Ramos (cell line): ENCODE data around the gene ETHE1.
"Not testable (repeated sequence)": the region's sequence is repeated elsewhere in the genome, so short reads cannot be mapped to it uniquely, and the experiment has no call there.

ENCODE experiments used
- in situ Hi-C: fragments of 300-500 bp; cut with MboI; formaldehyde crosslinking; loops from one replicate; pipeline ENCODE4 v1.14.3; 2022; ENCODE audit warnings: low sequenced_read_pairs; ENCODE audit not compliant: unreplicated experiment

The ETHE1 gene

GRCh38 chr19:43552616-43553015 is 25.6 kb upstream of the ETHE1 start:
- in situ Hi-C loops = no loop called here

DNA sequence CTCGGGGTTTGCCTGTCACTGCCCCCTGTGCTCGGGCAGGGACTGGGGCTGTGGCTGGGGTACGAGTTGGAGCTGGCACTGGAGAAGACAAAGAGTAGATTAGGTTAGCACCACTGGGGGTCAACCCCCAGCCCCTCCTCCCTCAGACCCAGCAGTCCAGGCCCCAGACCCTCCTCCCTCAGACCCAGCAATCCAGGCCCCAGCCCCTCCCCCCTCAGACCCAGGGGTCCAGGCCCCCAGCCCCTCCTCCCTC is 25.1 kb upstream of the ETHE1 start:
- in situ Hi-C loops = no loop called here

GRCh38 chr19:43551399-43552197 is 24.6 kb upstream of the ETHE1 start:
- in situ Hi-C loops = no loop called here

DNA sequence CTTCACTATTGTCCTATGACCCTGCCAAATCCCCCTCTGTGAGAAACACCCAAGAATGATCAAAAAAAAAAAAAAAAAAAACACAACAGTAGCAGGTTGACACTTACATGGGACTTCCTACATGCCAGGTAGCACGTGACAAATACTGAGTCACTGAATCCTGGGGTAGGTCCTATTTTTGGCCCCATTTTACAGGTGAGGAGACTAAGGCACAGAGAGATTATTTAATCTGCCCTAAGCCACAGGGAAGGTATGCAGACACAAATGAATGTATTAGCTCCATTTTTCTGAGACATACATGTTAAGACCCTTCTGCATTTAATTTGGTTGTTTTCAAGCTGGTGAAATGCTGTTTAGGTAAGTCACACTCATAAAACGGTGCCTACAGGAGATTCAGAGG is 21.7 kb upstream of the ETHE1 start:
- in situ Hi-C loops = no loop called here

GRCh38 chr19:43547926-43548325 is 20.9 kb upstream of the ETHE1 start:
- in situ Hi-C loops = not testable (repeated sequence)

DNA sequence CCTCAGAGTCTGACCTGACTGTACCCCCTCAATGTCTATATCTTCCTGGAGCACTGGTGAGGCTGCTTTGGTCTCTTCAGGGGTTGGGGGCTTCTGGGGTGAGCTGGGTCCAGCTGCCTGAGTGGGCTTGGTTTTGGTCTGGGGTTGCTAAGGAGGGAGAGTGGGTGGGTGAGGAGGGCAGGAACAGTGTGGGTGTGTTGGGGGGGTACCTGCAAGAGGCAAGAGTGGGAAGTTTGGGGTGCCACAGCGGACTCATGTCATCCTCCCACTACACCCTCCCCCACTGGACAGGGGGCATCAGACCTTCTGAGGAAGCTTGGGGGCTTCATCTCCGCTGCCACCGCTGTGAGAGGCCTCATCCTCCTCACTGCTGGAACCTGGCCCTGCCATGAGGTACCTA is 19.6 kb upstream of the ETHE1 start:
- in situ Hi-C loops = no loop called here

GRCh38 chr19:43545981-43546380 is 19.0 kb upstream of the ETHE1 start:
- in situ Hi-C loops = no loop called here

DNA sequence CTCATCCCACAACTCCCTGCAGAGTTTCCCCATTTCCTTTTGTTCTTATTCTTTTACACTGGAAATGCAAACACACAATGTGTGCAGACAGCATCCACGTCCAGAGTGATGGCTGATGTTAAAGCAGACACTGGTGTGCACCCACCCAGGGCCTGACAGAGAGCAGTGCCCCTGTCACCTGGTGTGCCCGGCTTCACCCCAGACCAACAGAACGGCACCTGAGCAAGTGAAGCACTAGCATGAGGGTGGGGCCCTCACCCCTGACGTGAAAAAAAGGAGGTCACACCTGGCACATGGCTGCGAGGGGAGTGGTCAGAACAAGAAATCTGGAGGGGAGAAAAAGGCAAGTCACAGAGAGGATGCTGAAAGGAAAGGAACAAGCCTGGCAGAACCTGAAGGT is 18.3 kb upstream of the ETHE1 start:
- in situ Hi-C loops = no loop called here

DNA sequence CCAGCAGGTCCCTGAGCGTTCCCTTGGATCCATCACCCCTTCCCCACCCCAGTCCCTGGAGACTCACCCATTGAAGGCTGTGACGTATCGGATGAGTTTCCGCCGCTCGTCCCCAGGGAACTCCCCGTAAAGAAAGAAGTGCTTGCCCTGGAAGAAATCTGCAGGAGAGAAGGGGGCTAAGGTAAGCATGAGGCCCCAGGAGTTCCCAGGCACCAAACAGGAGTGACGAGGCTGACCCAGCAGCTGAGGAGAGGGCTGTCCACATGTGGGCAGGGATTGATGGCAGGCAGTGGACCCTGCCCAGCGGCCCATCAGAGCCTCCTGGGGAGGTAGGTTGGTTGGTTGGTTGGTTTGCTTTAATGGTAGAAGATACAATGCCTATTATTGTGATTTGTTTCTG is 17.1 kb upstream of the ETHE1 start:
- in situ Hi-C loops = no loop called here

DNA sequence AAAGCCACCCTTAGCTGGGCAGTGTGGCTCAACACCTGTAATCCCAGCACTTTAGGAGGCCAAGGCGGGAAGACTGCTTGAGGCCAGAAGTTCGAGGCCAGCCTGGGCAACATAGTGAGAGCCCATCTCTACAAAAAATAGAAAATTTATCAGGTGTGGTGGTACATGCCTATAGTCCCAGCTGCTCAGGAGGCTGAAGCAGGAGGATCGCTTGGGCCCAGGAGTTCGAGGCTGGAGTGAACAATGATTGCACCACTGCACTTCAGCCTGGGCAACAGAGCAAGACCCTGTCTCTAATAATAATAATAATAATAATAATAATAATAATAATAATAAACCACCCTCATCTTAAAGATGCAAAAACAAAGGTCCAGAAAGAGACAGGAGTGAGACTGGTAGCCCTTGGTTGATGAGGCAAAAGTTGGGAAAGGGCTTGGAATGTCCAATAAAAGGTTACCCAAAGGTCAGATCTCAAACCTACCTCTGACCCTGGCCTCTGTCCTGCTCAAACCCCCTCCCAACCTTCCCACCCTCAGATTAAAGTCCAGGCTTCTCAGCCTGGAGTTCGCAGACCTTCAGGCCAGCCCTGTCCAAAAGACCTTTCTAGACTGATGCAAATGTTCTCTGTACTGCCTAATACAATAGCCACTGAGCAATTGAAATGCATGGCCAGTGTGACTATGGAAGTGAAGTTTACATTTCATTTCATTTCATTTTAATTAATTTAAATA is 15.1 kb upstream of the ETHE1 start:
- in situ Hi-C loops = no loop called here

GRCh38 chr19:43540381-43540780 is 13.4 kb upstream of the ETHE1 start:
- in situ Hi-C loops = no loop called here

- in situ Hi-C loops = no loop called here
Observed at GRCh38 chr19:43538922-43539321, 11.9 kb upstream of the ETHE1 start.

GRCh38 chr19:43534816-43535761 is 8.1 kb upstream of the ETHE1 start:
- in situ Hi-C loops = no loop called here

- in situ Hi-C loops = no loop called here
Observed at GRCh38 chr19:43534305-43534815, 7.4 kb upstream of the ETHE1 start.

GRCh38 chr19:43533546-43534304 is 6.7 kb upstream of the ETHE1 start:
- in situ Hi-C loops = no loop called here

GRCh38 chr19:43532962-43533545 is 6.1 kb upstream of the ETHE1 start, which contains the start of gene ZNF575:
Gene ZNF575 (plus strand): TSS chr19:43533188. CDS start chr19:43534423, 1,235 bp downstream.
- in situ Hi-C loops = no loop called here

GRCh38 chr19:43532571-43532961 is 5.6 kb upstream of the ETHE1 start:
- in situ Hi-C loops = no loop called here

DNA sequence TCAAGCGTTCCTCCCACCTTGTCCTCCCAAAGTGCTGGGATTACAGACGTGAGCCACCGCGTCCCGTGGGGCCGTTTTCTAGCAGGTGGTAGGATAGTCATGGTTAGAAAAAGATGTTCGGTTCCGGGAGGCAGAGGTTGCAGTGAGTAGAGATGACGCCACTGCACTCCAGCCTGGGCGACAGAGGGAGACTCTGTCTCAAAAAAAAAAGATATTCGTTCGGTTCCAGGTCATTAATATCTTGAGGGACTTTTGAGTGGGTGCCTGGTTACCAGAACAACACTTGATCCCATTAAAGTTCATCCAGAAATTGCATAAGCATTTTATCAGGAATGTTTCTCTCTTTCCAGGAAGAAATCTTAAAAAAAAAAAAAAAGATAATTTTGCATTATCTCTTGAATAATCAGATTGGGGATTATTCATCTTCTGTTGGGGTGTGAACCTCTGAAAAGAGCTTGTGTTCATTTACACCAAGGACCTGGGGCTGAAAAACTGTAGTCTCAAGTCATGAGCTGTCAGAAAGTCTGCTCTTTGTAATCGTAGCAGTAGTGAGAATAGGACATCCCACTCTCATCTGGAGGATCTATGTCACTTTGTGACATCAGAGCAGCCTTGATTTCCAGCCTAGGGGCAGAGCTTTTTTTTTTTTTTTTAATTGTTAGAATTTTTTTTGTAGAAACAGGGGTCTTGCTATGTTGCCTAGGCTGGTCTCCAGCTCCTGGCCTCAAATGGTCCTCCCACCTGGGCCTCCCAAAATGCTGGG is 1.0 kb upstream of the ETHE1 start:
- in situ Hi-C loops = no loop called here
